Measurements from ENCODE around the gene CEP57. TPM values are rescaled to one million over a fixed set of nuclear protein-coding genes. Genes with fewer than 3 reads are reported as not detected.

The CEP57 gene
- polyA plus RNA-seq, 2 of the 4 experiments (the other 2 are of a cell fraction) = 19.9 to 47.3 TPM

DNA sequence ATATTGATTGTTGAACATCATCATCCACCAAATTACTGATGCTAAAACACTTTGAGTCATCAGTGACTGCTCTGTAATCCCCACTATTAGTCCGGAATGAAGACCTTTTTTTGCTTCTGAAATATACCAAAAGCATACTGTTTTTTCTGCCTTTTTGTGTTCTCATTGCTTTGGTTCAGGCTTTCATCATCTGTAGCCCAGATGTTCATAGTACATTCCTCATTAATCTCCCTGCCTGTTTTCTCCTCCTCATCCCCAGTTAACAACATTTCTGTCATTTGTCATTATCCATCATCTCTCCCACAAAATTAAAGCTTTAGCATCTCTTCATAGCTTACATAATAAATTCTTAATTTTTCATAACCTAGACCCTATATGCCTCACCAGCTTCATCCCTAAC, 9.2 kb downstream of the CEP57 start:
- no peak for DNase-seq (ENCODE audit: low read depth in 1 of 2, low spot score in 1 of 2)
- CTCF ChIA-PET = no interaction called here

GRCh38 chr11:95800438-95800837, 10.1 kb downstream of the CEP57 start:
- FAIRE-seq (no peak), ATAC-seq (no peak), DNase-seq (ENCODE audit: low read depth in 1 of 2, low spot score in 1 of 2) (no peak)
- no peak for TF ChIP-seq NPAS2 (CRISPR knock-in tag; IDR thresholded peaks at IDR 0.05; ENCODE audit: borderline replicate concordance)
- no peak for TF ChIP-seq RCOR1 (IDR thresholded peaks at IDR 0.05; ENCODE audit: low read depth, low read length)
- no peak for TF ChIP-seq EP300 (IDR thresholded peaks at IDR 0.05)
- no peak for TF ChIP-seq CHD4 (IDR thresholded peaks at IDR 0.05; ENCODE audit: borderline replicate concordance)
- no peak for TF ChIP-seq POLR2AphosphoS2 (conservative IDR thresholded peaks at IDR 0.05; ENCODE audit: low read length)
- no peak for TF ChIP-seq MAFK (IDR thresholded peaks at IDR 0.05; ENCODE audit: partially characterized antibody)
- TF ChIP-seq KDM1A (IDR thresholded peaks at IDR 0.05; ENCODE audit: low read depth) = no peak
- TF ChIP-seq NR3C1 (IDR thresholded peaks at IDR 0.05) = no peak
- TF ChIP-seq, protein P1, sequence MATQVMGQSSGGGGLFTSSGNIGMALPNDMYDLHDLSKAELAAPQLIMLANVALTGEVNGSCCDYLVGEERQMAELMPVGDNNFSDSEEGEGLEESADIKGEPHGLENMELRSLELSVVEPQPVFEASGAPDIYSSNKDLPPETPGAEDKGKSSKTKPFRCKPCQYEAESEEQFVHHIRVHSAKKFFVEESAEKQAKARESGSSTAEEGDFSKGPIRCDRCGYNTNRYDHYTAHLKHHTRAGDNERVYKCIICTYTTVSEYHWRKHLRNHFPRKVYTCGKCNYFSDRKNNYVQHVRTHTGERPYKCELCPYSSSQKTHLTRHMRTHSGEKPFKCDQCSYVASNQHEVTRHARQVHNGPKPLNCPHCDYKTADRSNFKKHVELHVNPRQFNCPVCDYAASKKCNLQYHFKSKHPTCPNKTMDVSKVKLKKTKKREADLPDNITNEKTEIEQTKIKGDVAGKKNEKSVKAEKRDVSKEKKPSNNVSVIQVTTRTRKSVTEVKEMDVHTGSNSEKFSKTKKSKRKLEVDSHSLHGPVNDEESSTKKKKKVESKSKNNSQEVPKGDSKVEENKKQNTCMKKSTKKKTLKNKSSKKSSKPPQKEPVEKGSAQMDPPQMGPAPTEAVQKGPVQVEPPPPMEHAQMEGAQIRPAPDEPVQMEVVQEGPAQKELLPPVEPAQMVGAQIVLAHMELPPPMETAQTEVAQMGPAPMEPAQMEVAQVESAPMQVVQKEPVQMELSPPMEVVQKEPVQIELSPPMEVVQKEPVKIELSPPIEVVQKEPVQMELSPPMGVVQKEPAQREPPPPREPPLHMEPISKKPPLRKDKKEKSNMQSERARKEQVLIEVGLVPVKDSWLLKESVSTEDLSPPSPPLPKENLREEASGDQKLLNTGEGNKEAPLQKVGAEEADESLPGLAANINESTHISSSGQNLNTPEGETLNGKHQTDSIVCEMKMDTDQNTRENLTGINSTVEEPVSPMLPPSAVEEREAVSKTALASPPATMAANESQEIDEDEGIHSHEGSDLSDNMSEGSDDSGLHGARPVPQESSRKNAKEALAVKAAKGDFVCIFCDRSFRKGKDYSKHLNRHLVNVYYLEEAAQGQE (IDR thresholded peaks at IDR 0.05) = no peak
- TF ChIP-seq, protein P2, sequence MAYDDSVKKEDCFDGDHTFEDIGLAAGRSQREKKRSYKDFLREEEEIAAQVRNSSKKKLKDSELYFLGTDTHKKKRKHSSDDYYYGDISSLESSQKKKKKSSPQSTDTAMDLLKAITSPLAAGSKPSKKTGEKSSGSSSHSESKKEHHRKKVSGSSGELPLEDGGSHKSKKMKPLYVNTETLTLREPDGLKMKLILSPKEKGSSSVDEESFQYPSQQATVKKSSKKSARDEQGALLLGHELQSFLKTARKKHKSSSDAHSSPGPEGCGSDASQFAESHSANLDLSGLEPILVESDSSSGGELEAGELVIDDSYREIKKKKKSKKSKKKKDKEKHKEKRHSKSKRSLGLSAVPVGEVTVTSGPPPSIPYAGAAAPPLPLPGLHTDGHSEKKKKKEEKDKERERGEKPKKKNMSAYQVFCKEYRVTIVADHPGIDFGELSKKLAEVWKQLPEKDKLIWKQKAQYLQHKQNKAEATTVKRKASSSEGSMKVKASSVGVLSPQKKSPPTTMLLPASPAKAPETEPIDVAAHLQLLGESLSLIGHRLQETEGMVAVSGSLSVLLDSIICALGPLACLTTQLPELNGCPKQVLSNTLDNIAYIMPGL (CRISPR knock-in tag; IDR thresholded peaks at IDR 0.05; ENCODE audit: borderline replicate concordance) = no peak
- H3K4me3 ChIP-seq = no peak overlapping the region
- 93% methylated on average over 12 of the region's 12 CpGs for WGBS (ENCODE audit: missing lambda C conversion rate)
- H3K4me1 ChIP-seq = 0 out of 3 replicates have a peak, but pooled peaks cover 6% of the 10 kb centered on the region
- no peak overlapping the region for H3K4me2 ChIP-seq
- H3K27ac ChIP-seq = no peak overlapping the region
- no peaks in the 10 kb centered on the region for H3K9me3 ChIP-seq
- CTCF ChIA-PET = interaction anchor here (0.8 kb wide), 1 partner anchor 626 kb away, joined by 3 read pairs; no protein-coding TSS in a partner anchor
- POLR2A ChIA-PET = no interaction called here

More for the DNA sequence above, 9.2 kb downstream of the CEP57 start:
- no peaks in the 10 kb centered on the region for H3K9me3 ChIP-seq
- no peak for FAIRE-seq
- H3K27ac ChIP-seq = no peak overlapping the region
- POLR2A ChIA-PET = no interaction called here
- 96% methylated on average over 1 of the region's 1 CpG for WGBS (ENCODE audit: missing lambda C conversion rate)
- H3K4me1 ChIP-seq = 0 out of 3 replicates have a peak, but pooled peaks cover 6% of the 10 kb centered on the region
- no peak overlapping the region for H3K4me2 ChIP-seq
- no peak overlapping the region for H3K4me3 ChIP-seq
- TF ChIP-seq JUN (IDR thresholded peaks at IDR 0.05) (no peak), EP300 (IDR thresholded peaks at IDR 0.05) (no peak), FOSL2 (IDR thresholded peaks at IDR 0.05) (no peak), FOSL2 (CRISPR knock-in tag; IDR thresholded peaks at IDR 0.05) (no peak), BHLHE40 (IDR thresholded peaks at IDR 0.05; ENCODE audit: low read depth, low read length) (no peak), TFCP2L1 (CRISPR knock-in tag; IDR thresholded peaks at IDR 0.05) (no peak), ZNF302 (CRISPR knock-in tag; IDR thresholded peaks at IDR 0.05) (no peak), ZFP36 (IDR thresholded peaks at IDR 0.05; ENCODE audit: borderline replicate concordance, partially characterized antibody) (no peak), RFX5 (IDR thresholded peaks at IDR 0.05) (no peak), EHMT2 (IDR thresholded peaks at IDR 0.05; ENCODE audit: low read depth) (no peak)
- ATAC-seq = no peak

- FAIRE-seq (no peak), ATAC-seq (no peak), DNase-seq (ENCODE audit: low read depth in 1 of 2, low spot score in 1 of 2) (no peak)
- Histone ChIP-seq H3K4me2 (no peak overlapping the region), H3K4me3 (no peak overlapping the region), H3K27ac (no peak overlapping the region), H3K4me1 (no peaks in the 10 kb centered on the region), H3K9me3 (no peaks in the 10 kb centered on the region)
- ChIA-PET POLR2A (no interaction called here), CTCF (no interaction called here)
- WGBS (ENCODE audit: missing lambda C conversion rate) = 89% methylated on average over 1 of the region's 1 CpG
- TF ChIP-seq ATOH8 (CRISPR knock-in tag; IDR thresholded peaks at IDR 0.05; ENCODE audit: low read depth) (no peak), CBX8 (IDR thresholded peaks at IDR 0.05) (no peak), POLR2A (IDR thresholded peaks at IDR 0.05; ENCODE audit: low read length) (no peak), FOXS1 (CRISPR knock-in tag; IDR thresholded peaks at IDR 0.05) (no peak), CBX2 (IDR thresholded peaks at IDR 0.05; ENCODE audit: borderline replicate concordance, low read depth) (no peak), ZNF302 (CRISPR knock-in tag; IDR thresholded peaks at IDR 0.05) (no peak), RNF2 (IDR thresholded peaks at IDR 0.05; ENCODE audit: borderline replicate concordance, low read depth) (no peak), CEBPB (IDR thresholded peaks at IDR 0.05) (no peak), ZFP36 (IDR thresholded peaks at IDR 0.05; ENCODE audit: borderline replicate concordance, partially characterized antibody) (no peak), KDM5A (IDR thresholded peaks at IDR 0.05) (no peak), RAD21 (conservative IDR thresholded peaks at IDR 0.05 in 1 of 2, IDR thresholded peaks at IDR 0.05 in 1 of 2) (no peak), BHLHE40 (IDR thresholded peaks at IDR 0.05; ENCODE audit: low read depth, low read length) (no peak), BCL3 (IDR thresholded peaks at IDR 0.05) (no peak), JUNB (IDR thresholded peaks at IDR 0.05) (no peak)
These were observed 12.5 kb downstream of the CEP57 start for GRCh38 chr11:95802806-95803205.
